Inferior parietal cortex (tissue), 1 donor: ENCODE measurements around the gene WIPF2.

ENCODE experiments used
- DNase-seq: peaks from one replicate; pipeline ENCODE4 v3.0.0-alpha.2; 2016; ENCODE audit errors: extremely low spot score

The WIPF2 gene

GRCh38 chr17:40251576-40251975 lies 32.5 kb downstream of the WIPF2 start:
- DNase-seq, result no peak

- DNase-seq, result no peak
Measured at GRCh38 chr17:40253565-40253964, 34.5 kb downstream of the WIPF2 start.

GRCh38 chr17:40259505-40259904 lies 40.4 kb downstream of the WIPF2 start:
- DNase-seq, result no peak

- DNase-seq, result no peak
Measured at GRCh38 chr17:40260528-40260927, 41.4 kb downstream of the WIPF2 start.

- no peak for DNase-seq
Measured at GRCh38 chr17:40264458-40265185, 45.5 kb downstream of the WIPF2 start.

- no peak for DNase-seq
Measured at GRCh38 chr17:40265337-40265736, 46.2 kb downstream of the WIPF2 start.

GRCh38 chr17:40266882-40267281 lies 47.8 kb downstream of the WIPF2 start:
- no peak for DNase-seq

GRCh38 chr17:40268141-40268712 lies 49.1 kb downstream of the WIPF2 start:
- no peak for DNase-seq

- DNase-seq, result no peak
Measured at GRCh38 chr17:40278414-40278813, 59.3 kb downstream of the WIPF2 start.

GRCh38 chr17:40279402-40279801 lies 60.3 kb downstream of the WIPF2 start:
- no peak for DNase-seq

GRCh38 chr17:40281663-40282062 lies 62.6 kb downstream of the WIPF2 start:
- DNase-seq, result no peak

GRCh38 chr17:40283662-40284061 lies 64.6 kb downstream of the WIPF2 start:
- DNase-seq, result no peak

GRCh38 chr17:40284085-40284713 lies 65.1 kb downstream of the WIPF2 start:
- DNase-seq, result no peak

GRCh38 chr17:40286473-40286872 lies 67.4 kb downstream of the WIPF2 start:
- no peak for DNase-seq

- no peak for DNase-seq
Measured at GRCh38 chr17:40287159-40287493, 68.0 kb downstream of the WIPF2 start.

GRCh38 chr17:40287494-40288369 lies 68.6 kb downstream of the WIPF2 start, which contains the start of gene CDC6:
CDC6 (plus strand) TSS chr17:40287879; CDS start chr17:40289421, 1,542 bp downstream.
- DNase-seq, result peak; percentile 100

- peak; percentile 81 for DNase-seq
Measured at GRCh38 chr17:40290629-40291280, 71.7 kb downstream of the WIPF2 start.

GRCh38 chr17:40291281-40291664 lies 72.2 kb downstream of the WIPF2 start:
- DNase-seq, result no peak

- DNase-seq, result no peak
Measured at GRCh38 chr17:40293363-40293762, 74.3 kb downstream of the WIPF2 start.

- DNase-seq, result no peak
Measured at GRCh38 chr17:40295488-40296436, 76.7 kb downstream of the WIPF2 start.

GRCh38 chr17:40297511-40297910 lies 78.4 kb downstream of the WIPF2 start:
- DNase-seq, result no peak
